Glomerular visceral epithelial cell (primary cell): ENCODE results near the gene JAK2.
A peak's percentile ranks its signal among the peaks of the same experiment; 100 is the strongest.
"Not testable (repeated sequence)": the region's sequence is repeated elsewhere in the genome, so short reads cannot be mapped to it uniquely, and the experiment has no call there.

Experiments
- DNase-seq: peaks from one replicate; pipeline ENCODE4 v3.0.0-alpha.2; 2016; ENCODE audit errors: extremely low spot score

Gene JAK2

GRCh38 chr9:4984621-4985385 lies at the start of gene JAK2:
JAK2 (plus strand) TSS chr9:4985272; CDS start chr9:5021988, 36,716 bp downstream.
- peak; percentile 94 for DNase-seq

- no peak for DNase-seq
Measured at GRCh38 chr9:4936277-4936676, 48.8 kb upstream of the JAK2 start.

- no peak for DNase-seq
Measured at GRCh38 chr9:4936823-4937222, 48.2 kb upstream of the JAK2 start.

- DNase-seq = no peak
Measured at GRCh38 chr9:4937446-4937845, 47.6 kb upstream of the JAK2 start.

- no peak for DNase-seq
Measured at GRCh38 chr9:4938496-4938895, 46.6 kb upstream of the JAK2 start.

- no peak for DNase-seq
Measured at GRCh38 chr9:4939118-4939561, 45.9 kb upstream of the JAK2 start.

- not testable (repeated sequence) for DNase-seq
Measured at GRCh38 chr9:4942042-4942691, 42.9 kb upstream of the JAK2 start.

GRCh38 chr9:4943346-4943745 lies 41.7 kb upstream of the JAK2 start:
- DNase-seq = no peak

GRCh38 chr9:4944431-4945211 lies 40.5 kb upstream of the JAK2 start:
- DNase-seq = not testable (repeated sequence)

GRCh38 chr9:4946937-4947336 lies 38.1 kb upstream of the JAK2 start:
- DNase-seq = no peak

- DNase-seq = no peak
Measured at GRCh38 chr9:4955836-4956235, 29.2 kb upstream of the JAK2 start.

GRCh38 chr9:4959031-4959430 lies 26.0 kb upstream of the JAK2 start:
- DNase-seq = no peak

GRCh38 chr9:4962085-4962484 lies 23.0 kb upstream of the JAK2 start:
- no peak for DNase-seq

GRCh38 chr9:4964540-4964939 lies 20.5 kb upstream of the JAK2 start:
- DNase-seq = no peak

- no peak for DNase-seq
Measured at GRCh38 chr9:4965174-4965821, 19.8 kb upstream of the JAK2 start.

GRCh38 chr9:4967523-4967922 lies 17.5 kb upstream of the JAK2 start:
- DNase-seq = no peak

- no peak for DNase-seq
Measured at GRCh38 chr9:4969130-4969529, 15.9 kb upstream of the JAK2 start.

GRCh38 chr9:4970970-4971641 lies 14.0 kb upstream of the JAK2 start:
- no peak for DNase-seq

- no peak for DNase-seq
Measured at GRCh38 chr9:4973246-4973645, 11.8 kb upstream of the JAK2 start.

GRCh38 chr9:4973902-4974301 lies 11.2 kb upstream of the JAK2 start:
- DNase-seq = no peak

- no peak for DNase-seq
Measured at GRCh38 chr9:4979239-4979638, 5.8 kb upstream of the JAK2 start.
